Coronary artery (tissue), 2 donors: ENCODE data around the gene DRAM1.

Experiments used
- DNase-seq: peaks from one replicate; pipeline ENCODE4 v3.0.0-alpha.2; 2017; ENCODE audit warnings: low spot score
- H3K27ac ChIP-seq, 2 donors: fragments of 200-600 bp; sonication (generic); one replicate each; pipeline ENCODE4 v1.5.1; 2016 to 2019
- H3K4me3 ChIP-seq: fragments of 200-600 bp; sonication (generic); 2 replicates; pipeline ENCODE4 v1.5.1; 2016; ENCODE audit warnings: mild to moderate bottlenecking, moderate library complexity
- CTCF ChIP-seq: fragments of 200-600 bp; sonication (generic); IDR thresholded peaks from one replicate; pipeline ENCODE4 v1.5.1; 2019; ENCODE audit warnings: antibody characterized with exemption

Gene DRAM1

GRCh38 chr12:101966496-101966895 is 89.1 kb downstream of the DRAM1 start:
- Histone ChIP-seq H3K27ac (no peak overlapping the region), H3K4me3 (no peak overlapping the region)
- no peak for TF ChIP-seq CTCF
- DNase-seq, result no peak

GRCh38 chr12:101967506-101967905 is 90.1 kb downstream of the DRAM1 start:
- no peak for DNase-seq
- Histone ChIP-seq H3K4me3 (no peak overlapping the region), H3K27ac (no peak overlapping the region)
- TF ChIP-seq CTCF, result no peak

- DNase-seq, result no peak
- TF ChIP-seq CTCF, result no peak
- Histone ChIP-seq H3K4me3 (no peak overlapping the region), H3K27ac (no peak overlapping the region)
Measured at GRCh38 chr12:101968770-101969169, 91.4 kb downstream of the DRAM1 start.
